Measurements from ENCODE around the gene FRMD8. TPM values are rescaled to one million over a fixed set of nuclear protein-coding genes. Genes with fewer than 3 reads are reported as not detected.

Gene FRMD8
- total and polyA plus RNA-seq, 2 of the 8 experiments (the other 6 are each of a cell fraction or from before 2014, with no cell fraction given), result 15.0 to 19.2 TPM

GRCh38 chr11:65425105-65425970, 38.9 kb downstream of the FRMD8 start:
- Histone ChIP-seq H3K4me2 (ENCODE audit: insufficient read depth in 1 of 2, low read depth in 2 of 2, low read length in 2 of 2) (peak overlapping the region; percentile 62 to 85), H2BK120ac (replicated peaks; ENCODE audit: low read depth, low read length) (no peak overlapping the region), H2AFZ (ENCODE audit: low read length) (no peak overlapping the region), H2BK5ac (ENCODE audit: low read depth, low read length) (no peak overlapping the region; the same call in 1 of the 2 replicates), H2BK15ac (ENCODE audit: low read length) (no peak overlapping the region), H3K4ac (replicated peaks; ENCODE audit: insufficient read length, low read depth, low read length) (no peak overlapping the region), H3K23me2 (ENCODE audit: low read depth, low read length) (peaks cover 18% of the 10 kb centered on the region; the same call in 1 of the 2 replicates), H4K8ac (ENCODE audit: extremely low read depth, insufficient read depth, low read length) (no peak overlapping the region), H4K91ac (replicated peaks; ENCODE audit: insufficient read length, low read length) (no peak overlapping the region), H3K9me3 (ENCODE audit: insufficient read depth in 2 of 2, low read depth in 1 of 2, low read length in 1 of 2) (no peaks in the 10 kb centered on the region), H3K56ac (replicated peaks; ENCODE audit: insufficient read length, low read depth, low read length) (no peak overlapping the region), H3K79me2 (ENCODE audit: control insufficient read depth in 1 of 2, insufficient read depth in 2 of 2, low read length in 2 of 2) (peaks cover 3 to 35% of the 10 kb centered on the region in 2 experiments), H3K23ac (ENCODE audit: insufficient read length) (no peak overlapping the region), H3K27ac (ENCODE audit: low read depth, low read length) (no peak overlapping the region), H3K4me1 (replicated peaks in 1 of 4; ENCODE audit: control insufficient read depth in 3 of 4, insufficient read depth in 4 of 4, low read length in 3 of 4) (peaks cover 24 to 62% (median 30%) of the 10 kb centered on the region in 4 experiments), H4K5ac (ENCODE audit: insufficient read length, low read depth, low read length) (no peak overlapping the region), H2BK12ac (ENCODE audit: low read depth, low read length) (0 out of 2 replicates have a peak overlapping the region, but pooled peaks have one; percentile 50), H3K9ac (replicated peaks in 1 of 4; ENCODE audit: extremely low read depth in 1 of 4, low read depth in 3 of 4, low read length in 3 of 4) (peak overlapping the region in 1 of 4 experiments; percentile 22; a peak in 1 of 7 replicates), H2AK5ac (ENCODE audit: low read depth, low read length) (no peak overlapping the region), H2BK20ac (ENCODE audit: low read length) (no peak overlapping the region), H3K4me3 (ENCODE audit: extremely low read depth in 1 of 4, insufficient read depth in 2 of 4, low read depth in 3 of 4, low read length in 4 of 4) (peak overlapping the region in 2 of 4 experiments; percentile 2 to 70; a peak in 7 of 8 replicates), H3K36me3 (ENCODE audit: control insufficient read depth in 2 of 4, insufficient read depth in 4 of 4, low read length in 3 of 4) (no peaks in the 10 kb centered on the region), H3K79me1 (ENCODE audit: low read depth, low read length) (peaks cover 11% of the 10 kb centered on the region; the same call in 1 of the 2 replicates), H3K14ac (ENCODE audit: insufficient read length) (no peak overlapping the region), H4K20me1 (replicated peaks in 1 of 2; ENCODE audit: control insufficient read depth in 1 of 2, insufficient read depth in 2 of 2, low read length in 2 of 2) (peaks cover 7 to 13% of the 10 kb centered on the region in 2 experiments), H3K18ac (ENCODE audit: extremely low read depth, low read length) (no peak overlapping the region), H3K27me3 (replicated peaks in 1 of 4; ENCODE audit: control insufficient read depth in 3 of 4, extremely low read depth in 1 of 4, insufficient read depth in 3 of 4, low read length in 3 of 4) (no peaks in the 10 kb centered on the region)
- CTCF ChIA-PET (ENCODE audit: partially characterized antibody), result interaction anchor here (2.7 to 22.8 kb wide), 3 partner anchors 9 to 83 kb away, joined by 9 to 430 read pairs (median 25); no protein-coding TSS in a partner anchor
- 77% methylated on average over 9 of the region's 9 CpGs; no CpG with 5 or more reads in 1 of the 2 experiments for WGBS, 2 experiments (ENCODE audit: extremely low coverage in 1 of 2, insufficient coverage in 1 of 2, insufficient read length in 1 of 2, insufficient replicate concordance in 2 of 2, low coverage in 1 of 2, low lambda C conversion rate in 2 of 2, missing lambda C conversion rate in 1 of 2)
- POLR2A ChIA-PET (ENCODE audit: partially characterized antibody), result interaction anchor here (1.0 to 20.8 kb wide), 12 partner anchors 11 to 181 kb away, joined by 4 to 826 read pairs (median 21); partner anchors contain the start of gene MALAT1
- DNase-seq (ENCODE audit: low read depth in 1 of 2, low spot score in 2 of 2) (no peak), FAIRE-seq (no peak)
- TF ChIP-seq EGR1 (IDR thresholded peaks at IDR 0.05; ENCODE audit: borderline replicate concordance, low read depth, low read length) (no peak), POLR2AphosphoS5 (IDR thresholded peaks at IDR 0.05; ENCODE audit: low read depth, low read length) (peak; percentile 60), BRCA1 (IDR thresholded peaks at IDR 0.05; ENCODE audit: low read depth, low read length) (no peak), MAX (IDR thresholded peaks at IDR 0.05) (no peak), E2F6 (IDR thresholded peaks at IDR 0.05) (no peak), RAD21 (IDR thresholded peaks at IDR 0.05 in 1 of 2, conservative IDR thresholded peaks at IDR 0.05 in 1 of 2; ENCODE audit: low read depth in 2 of 2, low read length in 2 of 2) (0 out of 4 replicates have a peak, but pooled peaks of 1 of the 2 experiments have one; percentile 12), RFX5 (IDR thresholded peaks at IDR 0.05; ENCODE audit: borderline replicate concordance, low read depth, low read length) (no peak), JUN (IDR thresholded peaks at IDR 0.05; ENCODE audit: low read depth, low read length) (no peak), HDAC2 (IDR thresholded peaks at IDR 0.05; ENCODE audit: borderline replicate concordance in 1 of 2, low read depth in 2 of 2, low read length in 2 of 2) (no peak)

Data from H1 (cell line).